DMS 273 (cell line): ENCODE results near the gene WWOX.

Experiments
- DNase-seq: peaks from one replicate; lab custom pipeline; 2025; ENCODE audit not compliant: unreplicated experiment; lab: John Stamatoyannopoulos, UW

The WWOX gene

GRCh38 chr16:78697426-78697825, 598.0 kb downstream of the WWOX start:
- DNase-seq = no peak

GRCh38 chr16:78703936-78704335, 604.5 kb downstream of the WWOX start:
- peak; percentile 30 for DNase-seq

GRCh38 chr16:78704416-78704815, 605.0 kb downstream of the WWOX start:
- DNase-seq = no peak

GRCh38 chr16:78705694-78706093, 606.2 kb downstream of the WWOX start:
- DNase-seq = peak; percentile 54

DNA sequence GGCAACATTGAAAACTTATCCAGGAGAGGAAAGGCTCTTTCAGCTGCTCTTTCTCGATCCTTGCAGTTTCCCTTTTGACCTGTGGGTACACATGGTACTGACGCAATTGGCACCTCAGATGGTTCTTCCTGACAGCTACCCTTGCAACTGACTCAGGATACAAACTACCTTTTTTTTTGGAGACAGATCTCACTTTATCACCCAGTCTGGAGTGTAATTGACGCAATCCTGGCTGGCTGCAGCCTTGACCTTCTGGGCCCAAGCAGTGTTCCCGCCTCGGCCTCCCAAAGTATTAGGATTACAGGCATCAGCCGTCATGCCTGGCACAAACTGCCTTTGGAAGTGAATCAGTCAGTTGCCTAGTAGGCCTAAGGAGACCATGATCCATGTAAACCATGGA, 607.2 kb downstream of the WWOX start:
- DNase-seq = no peak

DNA sequence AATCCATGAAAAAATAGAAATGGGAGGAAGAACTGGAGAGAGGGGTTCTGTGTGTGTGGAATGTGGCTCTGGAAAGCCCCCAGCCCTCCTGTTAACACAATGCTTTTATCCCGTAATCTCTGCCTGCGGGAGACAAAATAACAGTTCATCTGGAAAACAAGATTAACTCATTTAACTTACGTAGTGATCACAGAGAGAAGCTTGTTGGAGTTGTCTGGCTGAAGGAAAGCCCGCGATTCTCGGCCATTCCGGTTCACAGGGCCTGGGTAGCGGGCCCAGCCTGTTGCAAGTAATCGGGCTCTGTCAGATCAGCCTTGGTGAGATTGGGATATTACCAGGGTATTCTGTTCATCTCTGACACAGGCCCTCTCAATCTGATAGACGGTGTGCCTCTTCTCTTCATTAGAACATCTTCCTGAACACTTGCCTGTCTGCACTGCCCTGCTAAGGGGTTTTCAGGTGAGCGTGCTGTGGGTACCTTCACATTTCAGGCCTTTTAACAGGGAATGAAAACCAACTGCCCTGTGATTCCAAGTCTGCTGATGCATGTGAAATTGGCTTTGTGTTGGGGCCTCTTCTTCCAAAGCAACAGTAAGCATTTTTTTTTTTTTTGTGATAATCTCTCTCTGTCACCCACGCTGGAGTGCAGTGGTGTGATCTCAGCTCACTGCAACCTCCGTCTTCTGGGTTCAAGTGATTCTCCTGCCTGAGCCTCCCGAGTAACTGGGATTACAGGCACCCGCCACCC, 609.9 kb downstream of the WWOX start:
- DNase-seq = no peak

GRCh38 chr16:78715106-78715505, 615.7 kb downstream of the WWOX start:
- no peak for DNase-seq

DNA sequence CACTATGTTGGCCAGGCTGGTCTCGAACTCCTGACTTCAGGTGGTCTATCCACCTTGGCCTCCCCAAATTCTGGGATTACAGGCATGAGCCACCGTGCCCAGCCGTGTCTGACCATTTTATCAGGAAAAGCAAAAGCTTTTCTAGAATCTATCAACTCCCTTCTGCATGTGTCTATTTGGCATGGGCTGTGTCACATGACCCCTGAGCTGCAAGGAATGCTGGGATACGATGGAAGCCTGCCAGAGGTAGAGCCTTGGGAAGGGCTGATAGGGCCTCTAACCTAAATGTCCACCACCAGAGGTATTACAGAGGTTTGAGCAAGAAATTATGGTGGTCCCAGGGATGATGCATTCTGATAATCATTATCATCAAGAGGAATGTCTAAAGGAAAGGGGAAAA, 616.2 kb downstream of the WWOX start:
- DNase-seq = no peak

DNA sequence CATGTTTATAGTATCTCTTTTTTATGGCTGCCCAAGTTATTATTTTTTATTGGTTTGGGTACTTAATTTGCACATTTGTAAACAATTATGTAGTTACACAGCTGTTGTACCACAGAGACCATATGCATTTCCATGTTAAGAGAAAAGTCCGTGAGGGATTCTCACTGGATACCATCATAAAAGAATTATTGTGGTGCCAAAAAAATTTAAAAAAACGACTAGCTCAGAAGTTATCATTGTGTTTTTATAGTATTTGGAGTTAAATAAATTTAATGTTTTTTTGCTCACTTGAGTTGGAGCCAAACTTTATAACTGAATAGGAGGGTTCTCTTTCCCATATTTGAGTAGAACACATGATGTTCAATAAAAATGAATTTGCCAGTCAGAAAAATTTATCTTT, 618.7 kb downstream of the WWOX start:
- DNase-seq = no peak

GRCh38 chr16:78720416-78720815, 621.0 kb downstream of the WWOX start:
- peak; percentile 13 for DNase-seq

DNA sequence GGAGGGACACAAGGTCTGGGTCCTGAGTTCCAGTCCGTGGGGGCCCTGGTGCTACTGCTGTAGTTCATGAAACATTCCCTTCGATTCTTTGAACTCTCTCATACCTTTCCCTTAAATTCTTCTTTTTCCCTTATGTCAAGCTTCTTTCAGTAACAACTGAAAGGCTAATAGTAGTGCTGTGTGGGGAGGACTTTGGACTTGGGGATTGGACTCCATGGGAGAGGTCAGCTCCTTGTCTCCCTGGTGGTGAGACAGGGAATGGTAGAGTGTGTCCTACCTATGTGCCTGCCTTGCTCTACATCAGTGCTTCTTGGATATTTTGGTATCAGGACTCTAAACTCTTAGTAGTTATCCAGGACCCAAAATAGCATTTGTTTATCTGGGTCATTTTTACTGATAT, 628.1 kb downstream of the WWOX start:
- DNase-seq = no peak

GRCh38 chr16:78729687-78730086, 630.2 kb downstream of the WWOX start:
- no peak for DNase-seq

DNA sequence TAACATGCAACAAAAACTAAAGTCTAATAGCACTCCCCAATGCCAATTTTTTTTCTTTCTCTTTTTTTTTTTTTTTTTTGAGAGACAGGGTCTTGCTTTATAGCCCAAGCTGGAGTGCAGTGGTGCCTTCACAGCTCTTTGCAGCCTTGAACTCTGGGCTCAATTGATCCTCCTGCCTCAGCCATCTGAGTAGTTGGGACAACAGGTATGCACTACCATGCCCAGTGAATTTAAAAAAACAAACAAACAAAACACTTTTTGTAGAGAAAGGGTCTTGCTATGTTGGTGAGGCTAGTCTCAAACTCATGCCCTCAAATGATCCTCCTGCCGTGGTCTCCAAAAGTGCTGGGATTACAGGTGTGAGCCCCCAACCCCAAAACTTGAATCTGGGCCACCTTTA, 632.3 kb downstream of the WWOX start:
- no peak for DNase-seq

DNA sequence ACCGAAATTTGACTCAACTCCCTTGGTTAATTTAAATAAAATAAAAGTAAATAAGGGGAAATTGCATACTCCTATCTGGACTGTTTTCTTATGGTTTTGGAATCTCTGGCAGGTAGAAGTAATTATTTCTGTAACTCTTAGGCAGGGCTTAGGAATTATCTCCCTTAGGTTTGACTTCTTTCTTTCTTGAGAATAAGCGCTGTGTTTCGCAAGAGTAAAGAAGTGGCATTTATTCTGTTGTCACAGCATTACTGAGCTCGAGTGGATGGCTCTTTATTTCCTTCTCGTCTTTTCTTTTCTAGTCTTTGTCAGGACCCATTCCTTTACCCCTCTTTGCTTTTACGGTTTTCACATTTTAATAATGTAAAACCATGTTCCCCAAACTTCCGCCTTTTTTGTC, 633.2 kb downstream of the WWOX start:
- no peak for DNase-seq

- DNase-seq = no peak
These were observed 635.9 kb downstream of the WWOX start for GRCh38 chr16:78735337-78735736.

- no peak for DNase-seq
These were observed 638.2 kb downstream of the WWOX start for GRCh38 chr16:78737630-78738029.

GRCh38 chr16:78738557-78738956, 639.1 kb downstream of the WWOX start:
- no peak for DNase-seq

DNA sequence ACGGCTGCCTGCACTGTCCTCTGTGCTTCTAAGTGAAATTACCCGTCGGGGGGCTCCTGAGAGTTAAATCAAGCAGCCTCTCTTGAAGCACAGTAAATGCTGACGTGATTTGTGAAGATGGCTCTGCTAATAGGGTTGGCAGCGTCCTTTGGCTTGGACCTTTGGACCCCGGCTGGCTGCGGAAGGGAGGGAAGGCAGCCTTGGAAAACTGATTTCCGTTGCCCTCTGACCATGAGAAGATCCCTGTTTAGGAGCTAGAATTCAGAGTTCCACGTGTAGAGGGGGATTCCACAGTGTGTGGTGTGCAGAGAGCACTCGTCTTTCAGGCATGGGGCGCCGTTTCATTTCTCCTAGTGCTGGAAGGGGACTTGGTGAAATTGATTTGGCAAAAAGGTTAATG, 640.8 kb downstream of the WWOX start:
- DNase-seq = no peak

GRCh38 chr16:78742501-78743283, 643.2 kb downstream of the WWOX start:
- DNase-seq = no peak

GRCh38 chr16:78743556-78743955, 644.1 kb downstream of the WWOX start:
- DNase-seq = no peak

DNA sequence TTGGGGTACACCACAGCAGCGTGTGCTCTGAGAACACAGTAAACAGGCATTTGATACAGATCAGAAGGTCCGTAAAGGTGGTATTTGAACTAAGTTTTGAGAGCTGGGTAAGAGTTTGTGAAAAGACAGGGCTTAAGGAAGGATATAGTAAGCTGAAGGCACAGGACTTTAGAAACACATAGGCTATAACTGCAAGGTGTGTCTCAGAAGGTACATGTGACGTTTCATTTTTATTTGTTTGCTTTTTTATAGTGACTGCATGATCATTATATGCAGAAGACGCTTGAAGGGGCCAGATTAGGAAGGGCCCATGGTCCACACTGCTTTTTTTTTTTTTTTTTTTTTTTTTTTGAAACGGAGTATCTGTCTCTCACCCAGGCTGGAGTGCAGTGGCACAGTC, 644.6 kb downstream of the WWOX start:
- no peak for DNase-seq

GRCh38 chr16:78744796-78745107, 645.3 kb downstream of the WWOX start:
- no peak for DNase-seq
